GM12891 (cell line): ENCODE measurements around the gene SCAMP2.

Experiments
- POLR2A ChIP-seq: IDR thresholded peaks from 2 replicates; pipeline ENCODE4 v1.6.1; 2011; ENCODE audit warnings: low read depth, low read length, control low read depth
- POLR2AphosphoS5 ChIP-seq: IDR thresholded peaks from 2 replicates; pipeline ENCODE4 v1.6.1; 2011; ENCODE audit warnings: low read depth, low read length, control low read depth

DNA sequence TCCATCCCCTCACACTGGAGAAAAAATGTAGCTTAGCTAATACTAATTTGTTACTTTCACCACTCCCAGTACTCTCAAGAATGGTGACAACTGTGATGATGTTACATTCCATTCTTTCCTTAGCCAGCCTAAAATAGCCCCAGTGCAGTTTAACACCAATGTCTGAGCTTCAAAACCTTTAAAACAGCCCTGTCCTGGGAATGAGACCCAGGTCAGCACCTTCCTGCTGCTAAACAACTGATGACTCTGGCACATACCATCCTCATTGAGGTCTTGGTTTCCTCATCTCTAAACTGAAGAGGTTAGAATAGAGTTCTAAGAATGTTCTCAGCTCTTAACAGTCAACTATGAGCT lies 3.8 kb downstream of the SCAMP2 start:
- TF ChIP-seq POLR2A (no peak), POLR2AphosphoS5 (no peak)
